K562 (cell line): Measurements from ENCODE around the gene HES4. TPM values are rescaled to one million over a fixed set of nuclear protein-coding genes. Genes with fewer than 3 reads are reported as not detected.

Source experiments
- CHD2 ChIP-seq: IDR thresholded peaks from 2 replicates; pipeline ENCODE4 v1.6.1; 2011; ENCODE audit warnings: low read depth, low read length
- ELF2 ChIP-seq: fragments of 250-450 bp; sonication (Bioruptor Pico); IDR thresholded peaks from 2 replicates; pipeline ENCODE4 v1.5.0; 2021; ENCODE audit warnings: mild to moderate bottlenecking
- ERF ChIP-seq: fragments of 450-650 bp; formaldehyde crosslinking; IDR thresholded peaks from 2 replicates; pipeline ENCODE4 v1.4.0; 2020; ENCODE audit warnings: mild to moderate bottlenecking, mixed read lengths
- IRF2 ChIP-seq: sonication (generic); formaldehyde crosslinking; IDR thresholded peaks from 2 replicates; pipeline ENCODE4 v1.8.1; 2022; ENCODE audit warnings: mild to moderate bottlenecking, missing genetic modification reagents
- NCOA6 ChIP-seq: fragments of 450-650 bp; IDR thresholded peaks from 2 replicates; pipeline ENCODE4 v1.6.1; 2017; ENCODE audit warnings: mild to moderate bottlenecking
- YY1 ChIP-seq, 3 experiments: IDR thresholded peaks; 2 replicates each; pipeline ENCODE4 v1.6.1; 2011; ENCODE audit warnings: low read length in 2 of 3, mild to moderate bottlenecking in 2 of 3, moderate library complexity in 2 of 3, borderline replicate concordance in 1 of 3, control low read depth in 1 of 3, low read depth in 1 of 3; ENCODE audit not compliant: insufficient read depth in 3 of 3, insufficient replicate concordance in 2 of 3, control insufficient read depth in 1 of 3, insufficient read length in 1 of 3; ENCODE audit errors: extremely low read depth in 1 of 3
- ZNF347 ChIP-seq: fragments of 450-650 bp; formaldehyde crosslinking; IDR thresholded peaks from 2 replicates; pipeline ENCODE4 v1.4.0; 2020; ENCODE audit warnings: low read depth, mild to moderate bottlenecking, moderate library complexity
- ZNF507 ChIP-seq: conservative IDR thresholded peaks from 2 replicates; pipeline ENCODE4 v1.6.1; 2017; ENCODE audit warnings: missing genetic modification characterization, missing compliant biosample characterization
- ZNF561 ChIP-seq: fragments of 450-650 bp; formaldehyde crosslinking; conservative IDR thresholded peaks from 2 replicates; pipeline ENCODE4 v1.4.0; 2020; ENCODE audit warnings: mild to moderate bottlenecking, moderate library complexity
- polyA plus RNA-seq, 8 experiments: library from polyadenylated mRNA; depleted of rRNA in 4 of 8; stranded (reverse) in 5 of 8; unstranded in 3 of 8; fragments of >200 nt; fragmentation: Nextera tagmentation in 2 of 8; fragmentation: Illumina TruSeq in 1 of 8; extraction: Ambion mirVana in 2 of 8; extraction: Trizol in 1 of 8; gene quantifications; 2 replicates each; pipeline versions ENCODE4 v1.2.1 to v1.2.3, GENCODE V29; 2011 to 2014; ENCODE audit warnings: inconsistent platforms in 1 of 8, missing spikeins in 1 of 8
- total RNA-seq, 7 experiments: library from RNA; depleted of rRNA in 6 of 7; stranded (reverse); fragments of >200 nt in 6 of 7; fragmentation: Illumina TruSeq in 2 of 7; extraction: Trizol in 2 of 7; gene quantifications; 2 replicates each; pipeline versions ENCODE4 v1.2.1 to v1.2.3, GENCODE V29; 2011 to 2021; ENCODE audit warnings: low replicate concordance in 1 of 7
- TF ChIP-seq, protein P1 (sequence below): fragments of 250-450 bp; sonication (Bioruptor Pico); IDR thresholded peaks from 2 replicates; pipeline ENCODE4 v1.8.0; 2022; ENCODE audit warnings: inconsistent platforms, mild to moderate bottlenecking, moderate library complexity, borderline replicate concordance
- TF ChIP-seq, protein P2 (sequence below): fragments of 450-650 bp; IDR thresholded peaks from 2 replicates; pipeline ENCODE4 v1.6.1; 2017; ENCODE audit warnings: antibody characterized with exemption
- TF ChIP-seq, protein P3 (sequence below): sonication (generic); formaldehyde crosslinking; IDR thresholded peaks from 2 replicates; pipeline ENCODE4 v1.8.0; 2022; ENCODE audit warnings: mild to moderate bottlenecking, missing genetic modification reagents
- TF ChIP-seq, protein P4 (sequence below): sonication (generic); formaldehyde crosslinking; IDR thresholded peaks from 2 replicates; pipeline ENCODE4 v1.8.1; 2023; ENCODE audit warnings: mild to moderate bottlenecking, missing genetic modification reagents
- TF ChIP-seq, protein P5 (sequence below): fragments of 450-650 bp; formaldehyde crosslinking; IDR thresholded peaks from 2 replicates; pipeline ENCODE4 v1.4.0; 2022; ENCODE audit warnings: missing genetic modification characterization
- TF ChIP-seq, protein P6 (sequence below): fragments of 250-450 bp; sonication (Bioruptor Pico); IDR thresholded peaks from 2 replicates; pipeline ENCODE4 v1.9.0; 2021; ENCODE audit warnings: mild to moderate bottlenecking

The HES4 gene
- total and polyA plus RNA-seq, 9 of the 15 experiments (the other 6 are each of a cell fraction or from before 2014, with no cell fraction given), result 0.21 to 43.7 (median 5.3) TPM; not detected in 2

DNA sequence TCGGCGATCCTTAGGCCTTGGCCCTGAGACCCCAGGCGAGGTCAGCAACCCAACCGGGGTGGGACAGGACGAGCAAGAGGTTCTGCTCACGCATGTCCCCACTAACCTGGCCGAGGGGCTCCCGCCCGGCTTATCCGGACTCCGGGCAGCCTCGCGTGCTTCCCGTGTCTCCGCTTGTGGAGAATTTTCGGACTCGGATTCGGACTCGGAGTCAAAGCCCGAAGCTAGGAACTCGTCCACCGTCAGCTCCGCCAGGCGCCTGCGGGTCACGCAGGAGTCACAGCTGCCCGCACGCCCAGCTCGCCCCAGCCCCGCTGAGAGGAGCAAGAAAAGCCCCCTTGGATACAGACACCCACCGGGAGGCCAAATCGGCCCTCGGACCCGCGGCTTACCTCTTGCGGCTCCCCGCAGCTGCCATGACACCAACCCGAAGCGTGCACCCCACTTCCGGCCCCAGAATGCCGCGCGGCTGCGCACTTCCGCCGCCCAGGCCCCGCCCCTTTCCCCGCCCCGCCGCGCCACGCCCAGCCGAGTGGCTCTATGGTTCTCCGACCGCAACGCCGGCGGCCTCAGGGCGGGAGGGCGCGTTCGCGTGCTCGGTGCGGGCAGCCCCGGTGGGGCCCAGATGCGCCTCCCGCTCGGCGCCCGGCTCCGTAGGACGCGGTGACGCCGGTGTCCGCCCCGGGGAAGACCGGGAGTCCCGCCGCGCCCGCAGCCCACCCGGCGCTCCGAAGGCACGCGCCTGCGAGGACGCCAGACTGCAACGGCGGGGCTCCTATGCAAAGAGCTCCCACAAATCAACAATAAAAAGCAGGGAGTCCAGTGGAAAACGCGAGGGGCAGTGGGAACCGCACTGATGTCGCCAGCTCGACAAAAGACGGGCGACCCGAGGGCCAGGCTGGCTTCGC lies 40.8 kb downstream of the HES4 start, which contains the start of gene NOC2L (continued):
- TF ChIP-seq, protein P1, sequence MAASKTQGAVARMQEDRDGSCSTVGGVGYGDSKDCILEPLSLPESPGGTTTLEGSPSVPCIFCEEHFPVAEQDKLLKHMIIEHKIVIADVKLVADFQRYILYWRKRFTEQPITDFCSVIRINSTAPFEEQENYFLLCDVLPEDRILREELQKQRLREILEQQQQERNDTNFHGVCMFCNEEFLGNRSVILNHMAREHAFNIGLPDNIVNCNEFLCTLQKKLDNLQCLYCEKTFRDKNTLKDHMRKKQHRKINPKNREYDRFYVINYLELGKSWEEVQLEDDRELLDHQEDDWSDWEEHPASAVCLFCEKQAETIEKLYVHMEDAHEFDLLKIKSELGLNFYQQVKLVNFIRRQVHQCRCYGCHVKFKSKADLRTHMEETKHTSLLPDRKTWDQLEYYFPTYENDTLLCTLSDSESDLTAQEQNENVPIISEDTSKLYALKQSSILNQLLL (CRISPR knock-in tag), result no peak
- TF ChIP-seq ELF2 (CRISPR knock-in tag) (peak; percentile 45), NCOA6 (no peak), YY1 (IDR thresholded peaks at IDR 0.05; ENCODE audit: borderline replicate concordance in 1 of 3, control insufficient read depth in 1 of 3, extremely low read depth in 1 of 3, insufficient read depth in 3 of 3, insufficient read length in 1 of 3, insufficient replicate concordance in 2 of 3, low read depth in 1 of 3, low read length in 2 of 3) (peak; percentile 68 to 95 (median 92)), ZNF347 (CRISPR knock-in tag) (no peak), CHD2 (no peak), IRF2 (CRISPR knock-in tag) (no peak), ERF (CRISPR knock-in tag) (peak; percentile 74; the same call in 1 of the 2 replicates), ZNF561 (CRISPR knock-in tag) (no peak), ZNF507 (tag) (no peak)
- TF ChIP-seq, protein P2, sequence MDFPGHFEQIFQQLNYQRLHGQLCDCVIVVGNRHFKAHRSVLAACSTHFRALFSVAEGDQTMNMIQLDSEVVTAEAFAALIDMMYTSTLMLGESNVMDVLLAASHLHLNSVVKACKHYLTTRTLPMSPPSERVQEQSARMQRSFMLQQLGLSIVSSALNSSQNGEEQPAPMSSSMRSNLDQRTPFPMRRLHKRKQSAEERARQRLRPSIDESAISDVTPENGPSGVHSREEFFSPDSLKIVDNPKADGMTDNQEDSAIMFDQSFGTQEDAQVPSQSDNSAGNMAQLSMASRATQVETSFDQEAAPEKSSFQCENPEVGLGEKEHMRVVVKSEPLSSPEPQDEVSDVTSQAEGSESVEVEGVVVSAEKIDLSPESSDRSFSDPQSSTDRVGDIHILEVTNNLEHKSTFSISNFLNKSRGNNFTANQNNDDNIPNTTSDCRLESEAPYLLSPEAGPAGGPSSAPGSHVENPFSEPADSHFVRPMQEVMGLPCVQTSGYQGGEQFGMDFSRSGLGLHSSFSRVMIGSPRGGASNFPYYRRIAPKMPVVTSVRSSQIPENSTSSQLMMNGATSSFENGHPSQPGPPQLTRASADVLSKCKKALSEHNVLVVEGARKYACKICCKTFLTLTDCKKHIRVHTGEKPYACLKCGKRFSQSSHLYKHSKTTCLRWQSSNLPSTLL, result no peak
- TF ChIP-seq, protein P3, sequence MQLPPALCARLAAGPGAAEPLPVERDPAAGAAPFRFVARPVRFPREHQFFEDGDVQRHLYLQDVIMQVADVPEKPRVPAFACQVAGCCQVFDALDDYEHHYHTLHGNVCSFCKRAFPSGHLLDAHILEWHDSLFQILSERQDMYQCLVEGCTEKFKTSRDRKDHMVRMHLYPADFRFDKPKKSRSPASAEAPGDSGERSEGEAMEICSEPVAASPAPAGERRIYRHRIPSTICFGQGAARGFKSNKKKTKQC (CRISPR knock-in tag), result peak; percentile 80; the same call in 1 of the 2 replicates
- TF ChIP-seq, protein P4, sequence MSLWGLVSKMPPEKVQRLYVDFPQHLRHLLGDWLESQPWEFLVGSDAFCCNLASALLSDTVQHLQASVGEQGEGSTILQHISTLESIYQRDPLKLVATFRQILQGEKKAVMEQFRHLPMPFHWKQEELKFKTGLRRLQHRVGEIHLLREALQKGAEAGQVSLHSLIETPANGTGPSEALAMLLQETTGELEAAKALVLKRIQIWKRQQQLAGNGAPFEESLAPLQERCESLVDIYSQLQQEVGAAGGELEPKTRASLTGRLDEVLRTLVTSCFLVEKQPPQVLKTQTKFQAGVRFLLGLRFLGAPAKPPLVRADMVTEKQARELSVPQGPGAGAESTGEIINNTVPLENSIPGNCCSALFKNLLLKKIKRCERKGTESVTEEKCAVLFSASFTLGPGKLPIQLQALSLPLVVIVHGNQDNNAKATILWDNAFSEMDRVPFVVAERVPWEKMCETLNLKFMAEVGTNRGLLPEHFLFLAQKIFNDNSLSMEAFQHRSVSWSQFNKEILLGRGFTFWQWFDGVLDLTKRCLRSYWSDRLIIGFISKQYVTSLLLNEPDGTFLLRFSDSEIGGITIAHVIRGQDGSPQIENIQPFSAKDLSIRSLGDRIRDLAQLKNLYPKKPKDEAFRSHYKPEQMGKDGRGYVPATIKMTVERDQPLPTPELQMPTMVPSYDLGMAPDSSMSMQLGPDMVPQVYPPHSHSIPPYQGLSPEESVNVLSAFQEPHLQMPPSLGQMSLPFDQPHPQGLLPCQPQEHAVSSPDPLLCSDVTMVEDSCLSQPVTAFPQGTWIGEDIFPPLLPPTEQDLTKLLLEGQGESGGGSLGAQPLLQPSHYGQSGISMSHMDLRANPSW (CRISPR knock-in tag), result peak; percentile 50; the same call in 1 of the 2 replicates
- TF ChIP-seq, protein P5, sequence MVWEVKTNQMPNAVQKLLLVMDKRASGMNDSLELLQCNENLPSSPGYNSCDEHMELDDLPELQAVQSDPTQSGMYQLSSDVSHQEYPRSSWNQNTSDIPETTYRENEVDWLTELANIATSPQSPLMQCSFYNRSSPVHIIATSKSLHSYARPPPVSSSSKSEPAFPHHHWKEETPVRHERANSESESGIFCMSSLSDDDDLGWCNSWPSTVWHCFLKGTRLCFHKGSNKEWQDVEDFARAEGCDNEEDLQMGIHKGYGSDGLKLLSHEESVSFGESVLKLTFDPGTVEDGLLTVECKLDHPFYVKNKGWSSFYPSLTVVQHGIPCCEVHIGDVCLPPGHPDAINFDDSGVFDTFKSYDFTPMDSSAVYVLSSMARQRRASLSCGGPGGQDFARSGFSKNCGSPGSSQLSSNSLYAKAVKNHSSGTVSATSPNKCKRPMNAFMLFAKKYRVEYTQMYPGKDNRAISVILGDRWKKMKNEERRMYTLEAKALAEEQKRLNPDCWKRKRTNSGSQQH (CRISPR knock-in tag), result peak; percentile 76
- TF ChIP-seq, protein P6, sequence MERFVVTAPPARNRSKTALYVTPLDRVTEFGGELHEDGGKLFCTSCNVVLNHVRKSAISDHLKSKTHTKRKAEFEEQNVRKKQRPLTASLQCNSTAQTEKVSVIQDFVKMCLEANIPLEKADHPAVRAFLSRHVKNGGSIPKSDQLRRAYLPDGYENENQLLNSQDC, result no peak
